GM20000 (cell line): ENCODE data around the gene PKP1.
"Not testable (repeated sequence)": the region's sequence is repeated elsewhere in the genome, so short reads cannot be mapped to it uniquely, and the experiment has no call there.

Experiments
- DNase-seq: peaks from one replicate; pipeline ENCODE4 v3.0.0; 2012; ENCODE audit warnings: low spot score
- CTCF ChIP-seq: IDR thresholded peaks from 2 replicates; pipeline ENCODE4 v1.5.1; 2012; ENCODE audit warnings: mild to moderate bottlenecking, control low read depth; ENCODE audit errors: extremely low read depth, missing control alignments

PKP1 gene

GRCh38 chr1:201282931-201283829, at the start of gene PKP1:
PKP1 (plus strand) TSS chr1:201283506; CDS start chr1:201283703, 197 bp downstream.
- no peak for TF ChIP-seq CTCF
- no peak for DNase-seq

- DNase-seq: not testable (repeated sequence)
Observed at GRCh38 chr1:201239646-201240045, 43.7 kb upstream of the PKP1 start.

GRCh38 chr1:201240171-201240570, 43.1 kb upstream of the PKP1 start:
- no peak for DNase-seq
- TF ChIP-seq CTCF: no peak

- no peak for TF ChIP-seq CTCF
- no peak for DNase-seq
Observed at GRCh38 chr1:201241736-201242135, 41.6 kb upstream of the PKP1 start.

GRCh38 chr1:201245082-201245481, 38.2 kb upstream of the PKP1 start:
- DNase-seq: no peak
- no peak for TF ChIP-seq CTCF

- TF ChIP-seq CTCF: no peak
Observed at GRCh38 chr1:201248721-201249559, 34.4 kb upstream of the PKP1 start.

GRCh38 chr1:201250326-201251011, 32.8 kb upstream of the PKP1 start:
- DNase-seq: no peak
- no peak for TF ChIP-seq CTCF

More at GRCh38 chr1:201248721-201249559, 34.4 kb upstream of the PKP1 start:
- DNase-seq: no peak
